ENCODE measurements around the gene FAM83G. TPM values are rescaled to one million over a fixed set of nuclear protein-coding genes. Genes with fewer than 3 reads are reported as not detected.
A peak's percentile ranks its signal among the peaks of the same experiment; 100 is the strongest.

The FAM83G gene
- total and polyA plus RNA-seq, 2 donors (not counting 1 experiment from before 2014, with no cell fraction given), result 2.4 to 6.3 TPM

- Histone ChIP-seq H4K20me1 (ENCODE audit: control insufficient read depth, extremely low read depth, insufficient read depth, low read length) (no peaks in the 10 kb centered on the region), H3K4me1 (ENCODE audit: control insufficient read depth, extremely low read depth, insufficient read depth, low read length) (peaks cover 9% of the 10 kb centered on the region), H3K27ac (ENCODE audit: insufficient read depth, low read length) (no peak overlapping the region), H3K27me3 (ENCODE audit: control insufficient read depth, insufficient read depth, low read length) (no peaks in the 10 kb centered on the region), H2AFZ (ENCODE audit: low read length) (no peak overlapping the region), H3K9me3 (ENCODE audit: control insufficient read depth, insufficient read depth, low read depth, low read length) (no peaks in the 10 kb centered on the region), H3K79me2 (ENCODE audit: control insufficient read depth, insufficient read depth, low read length) (peaks cover 14% of the 10 kb centered on the region), H3K9ac (ENCODE audit: insufficient read depth, low read length) (no peak overlapping the region), H3K4me2 (ENCODE audit: extremely low read depth, insufficient read depth, low read length) (no peak overlapping the region), H3K4me3 (replicated peaks in 1 of 4; ENCODE audit: control extremely low read depth in 1 of 4, insufficient read depth in 1 of 4, low read depth in 3 of 4, low read length in 4 of 4) (no peak overlapping the region), H3K36me3 (ENCODE audit: control insufficient read depth, insufficient read depth, low read length) (no peaks in the 10 kb centered on the region)
- no peak for DNase-seq (ENCODE audit: low read depth in 2 of 2)
- no peak for TF ChIP-seq CTCF (conservative IDR thresholded peaks at IDR 0.05 in 1 of 2, IDR thresholded peaks at IDR 0.05 in 1 of 2; ENCODE audit: low read depth in 1 of 2, low read length in 2 of 2)
- TF ChIP-seq EZH2 (IDR thresholded peaks at IDR 0.05; ENCODE audit: low read length, missing control alignments), result no peak
These were observed 12.0 kb downstream of the FAM83G start for GRCh38 chr17:18992454-18993130.

- Histone ChIP-seq H3K4me3 (replicated peaks in 1 of 4; ENCODE audit: control extremely low read depth in 1 of 4, insufficient read depth in 1 of 4, low read depth in 3 of 4, low read length in 4 of 4) (no peak overlapping the region), H4K20me1 (ENCODE audit: control insufficient read depth, extremely low read depth, insufficient read depth, low read length) (no peaks in the 10 kb centered on the region), H3K36me3 (ENCODE audit: control insufficient read depth, insufficient read depth, low read length) (no peaks in the 10 kb centered on the region), H3K4me2 (ENCODE audit: extremely low read depth, insufficient read depth, low read length) (no peak overlapping the region), H3K27ac (ENCODE audit: insufficient read depth, low read length) (no peak overlapping the region), H3K27me3 (ENCODE audit: control insufficient read depth, insufficient read depth, low read length) (no peaks in the 10 kb centered on the region), H3K9ac (ENCODE audit: insufficient read depth, low read length) (no peak overlapping the region), H3K79me2 (ENCODE audit: control insufficient read depth, insufficient read depth, low read length) (peaks cover 14% of the 10 kb centered on the region), H3K9me3 (ENCODE audit: control insufficient read depth, insufficient read depth, low read depth, low read length) (no peaks in the 10 kb centered on the region), H3K4me1 (ENCODE audit: control insufficient read depth, extremely low read depth, insufficient read depth, low read length) (peaks cover 9% of the 10 kb centered on the region), H2AFZ (ENCODE audit: low read length) (no peak overlapping the region)
- TF ChIP-seq CTCF (conservative IDR thresholded peaks at IDR 0.05 in 1 of 2, IDR thresholded peaks at IDR 0.05 in 1 of 2; ENCODE audit: low read depth in 1 of 2, low read length in 2 of 2) (no peak), EZH2 (IDR thresholded peaks at IDR 0.05; ENCODE audit: low read length, missing control alignments) (no peak)
- DNase-seq (ENCODE audit: low read depth in 2 of 2), result no peak
These were observed 12.8 kb downstream of the FAM83G start for GRCh38 chr17:18991531-18992315.

- no peaks in the 10 kb centered on the region for H3K36me3 ChIP-seq (ENCODE audit: control insufficient read depth, insufficient read depth, low read length)
- H2AFZ ChIP-seq (ENCODE audit: low read length), result no peak overlapping the region
- no peak overlapping the region for H3K4me3 ChIP-seq (replicated peaks in 1 of 4; ENCODE audit: control extremely low read depth in 1 of 4, insufficient read depth in 1 of 4, low read depth in 3 of 4, low read length in 4 of 4)
- no peaks in the 10 kb centered on the region for H3K27me3 ChIP-seq (ENCODE audit: control insufficient read depth, insufficient read depth, low read length)
- no peaks in the 10 kb centered on the region for H3K9me3 ChIP-seq (ENCODE audit: control insufficient read depth, insufficient read depth, low read depth, low read length)
- no peak for TF ChIP-seq EZH2 (IDR thresholded peaks at IDR 0.05; ENCODE audit: low read length, missing control alignments)
- no peak for TF ChIP-seq CTCF (conservative IDR thresholded peaks at IDR 0.05 in 1 of 2, IDR thresholded peaks at IDR 0.05 in 1 of 2; ENCODE audit: low read depth in 1 of 2, low read length in 2 of 2)
- H4K20me1 ChIP-seq (ENCODE audit: control insufficient read depth, extremely low read depth, insufficient read depth, low read length), result no peaks in the 10 kb centered on the region
- H3K4me2 ChIP-seq (ENCODE audit: extremely low read depth, insufficient read depth, low read length), result no peak overlapping the region
- H3K9ac ChIP-seq (ENCODE audit: insufficient read depth, low read length), result peak overlapping the region; percentile 7
- H3K4me1 ChIP-seq (ENCODE audit: control insufficient read depth, extremely low read depth, insufficient read depth, low read length), result peaks cover 9% of the 10 kb centered on the region
- no peak overlapping the region for H3K27ac ChIP-seq (ENCODE audit: insufficient read depth, low read length)
- no peak for DNase-seq (ENCODE audit: low read depth in 2 of 2)
- H3K79me2 ChIP-seq (ENCODE audit: control insufficient read depth, insufficient read depth, low read length), result peaks cover 13% of the 10 kb centered on the region
These were observed 14.2 kb downstream of the FAM83G start for GRCh38 chr17:18990331-18990730.

All from fibroblast of lung (primary cell).